A673 (cell line): ENCODE results near the gene PATL1. TPM values are rescaled to one million over a fixed set of nuclear protein-coding genes. Genes with fewer than 3 reads are reported as not detected.
A peak's percentile ranks its signal among the peaks of the same experiment; 100 is the strongest.

Source experiments
- Bru-seq: library from RNA; stranded (reverse); fragments of 400-500 nt; gene quantifications from one replicate; lab custom pipeline; 2021; lab: Mats Ljungman, UMichigan
- BruChase-seq, 2 experiments: library from RNA; stranded (reverse); fragments of 400-500 nt; gene quantifications; one replicate each; lab custom pipeline; 2021; lab: Mats Ljungman, UMichigan
- BruUV-seq: library from RNA; stranded (reverse); fragments of 400-500 nt; replicated peaks from 2 replicates; lab custom pipeline; 2021; lab: Mats Ljungman, UMichigan
- CTCF ChIA-PET: fragments of 300-600 bp; sonication (Branson Sonifier 250); formaldehyde crosslinking; loops from one replicate; lab custom pipeline; 2022; ENCODE audit warnings: antibody characterized with exemption; lab: Charles Lee
- POLR2A ChIA-PET: fragments of 300-600 bp; sonication (Branson Sonifier 250); formaldehyde crosslinking; loops from one replicate; lab custom pipeline; 2022; ENCODE audit warnings: antibody characterized with exemption; ENCODE audit not compliant: low non-redundant PET; lab: Charles Lee
- DNase-seq: peaks from one replicate; pipeline ENCODE4 v3.0.0-alpha.2; 2015; ENCODE audit warnings: low spot score
- H3K27ac ChIP-seq: fragments of 200-600 bp; sonication (generic); 2 replicates; pipeline ENCODE4 v1.5.1; 2016; ENCODE audit warnings: mixed run types, low read depth, mild to moderate bottlenecking, mixed read lengths, antibody characterized with exemption, low read length; ENCODE audit not compliant: poor library complexity, severe bottlenecking
- H3K27me3 ChIP-seq: fragments of 200-600 bp; sonication (generic); replicated peaks from 2 replicates; pipeline ENCODE4 v1.6.1; 2017; ENCODE audit warnings: mixed run types, low read depth, mild to moderate bottlenecking, mixed read lengths, antibody characterized with exemption, low read length; ENCODE audit not compliant: insufficient read depth, poor library complexity
- H3K36me3 ChIP-seq: fragments of 200-600 bp; sonication (generic); 2 replicates; pipeline ENCODE4 v1.6.1; 2016; ENCODE audit warnings: mixed run types, mild to moderate bottlenecking, mixed read lengths, antibody characterized with exemption, low read length; ENCODE audit not compliant: insufficient read depth, poor library complexity, severe bottlenecking
- H3K4me1 ChIP-seq: fragments of 200-600 bp; sonication (generic); 2 replicates; pipeline ENCODE4 v1.6.1; 2017; ENCODE audit warnings: mixed run types, mild to moderate bottlenecking, mixed read lengths, antibody characterized with exemption, low read length; ENCODE audit not compliant: insufficient read depth, poor library complexity, severe bottlenecking
- H3K4me3 ChIP-seq: fragments of 200-600 bp; sonication (generic); 2 replicates; pipeline ENCODE4 v1.5.1; 2016; ENCODE audit warnings: low read depth, mixed run types, mild to moderate bottlenecking, mixed read lengths, low read length; ENCODE audit not compliant: poor library complexity, severe bottlenecking
- H3K9me3 ChIP-seq: fragments of 200-600 bp; sonication (generic); 2 replicates; pipeline ENCODE4 v1.6.1; 2016; ENCODE audit warnings: mixed run types, low read depth, mild to moderate bottlenecking, mixed read lengths, antibody characterized with exemption, low read length; ENCODE audit not compliant: poor library complexity, severe bottlenecking
- EZH2 ChIP-seq: fragments of 200-600 bp; sonication (generic); IDR thresholded peaks from 2 replicates; pipeline ENCODE4 v1.6.1; 2017; ENCODE audit warnings: borderline replicate concordance, low read depth, mild to moderate bottlenecking, mixed read lengths, antibody characterized with exemption, low read length; ENCODE audit not compliant: poor library complexity, severe bottlenecking
- intact Hi-C: fragments of 100-400 bp; cut with micrococcal nuclease; formaldehyde crosslinking; loops from one replicate; pipeline ENCODE4 v1.10.0; 2022; ENCODE audit not compliant: unreplicated experiment
- long read RNA-seq: library from polyadenylated mRNA; stranded (forward); transcript quantifications from one replicate; pipeline ENCODE4 v2.0.0, GENCODE V29; 2022
- total RNA-seq: library from RNA; stranded (reverse); gene quantifications from 2 replicates; pipeline ENCODE4 v1.2.3, GENCODE V29; 2021
- TF ChIP-seq, protein P1 (sequence below): fragments of 300-800, 200-600 bp; sonication (generic); conservative IDR thresholded peaks from 2 replicates; pipeline ENCODE4 v1.5.1; 2017; ENCODE audit warnings: low read depth, mild to moderate bottlenecking, antibody characterized with exemption, low read length, moderate library complexity, mixed read lengths

The PATL1 gene, protein sequence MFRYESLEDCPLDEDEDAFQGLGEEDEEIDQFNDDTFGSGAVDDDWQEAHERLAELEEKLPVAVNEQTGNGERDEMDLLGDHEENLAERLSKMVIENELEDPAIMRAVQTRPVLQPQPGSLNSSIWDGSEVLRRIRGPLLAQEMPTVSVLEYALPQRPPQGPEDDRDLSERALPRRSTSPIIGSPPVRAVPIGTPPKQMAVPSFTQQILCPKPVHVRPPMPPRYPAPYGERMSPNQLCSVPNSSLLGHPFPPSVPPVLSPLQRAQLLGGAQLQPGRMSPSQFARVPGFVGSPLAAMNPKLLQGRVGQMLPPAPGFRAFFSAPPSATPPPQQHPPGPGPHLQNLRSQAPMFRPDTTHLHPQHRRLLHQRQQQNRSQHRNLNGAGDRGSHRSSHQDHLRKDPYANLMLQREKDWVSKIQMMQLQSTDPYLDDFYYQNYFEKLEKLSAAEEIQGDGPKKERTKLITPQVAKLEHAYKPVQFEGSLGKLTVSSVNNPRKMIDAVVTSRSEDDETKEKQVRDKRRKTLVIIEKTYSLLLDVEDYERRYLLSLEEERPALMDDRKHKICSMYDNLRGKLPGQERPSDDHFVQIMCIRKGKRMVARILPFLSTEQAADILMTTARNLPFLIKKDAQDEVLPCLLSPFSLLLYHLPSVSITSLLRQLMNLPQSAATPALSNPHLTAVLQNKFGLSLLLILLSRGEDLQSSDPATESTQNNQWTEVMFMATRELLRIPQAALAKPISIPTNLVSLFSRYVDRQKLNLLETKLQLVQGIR
- total RNA-seq (65.2 and 78.9 TPM in 2 replicates), Bru-seq, nascent RNA (percentile 95 among the genes with signal in this experiment), BruChase-seq, experiment 1, labeled RNA remaining after a 2-hour chase (percentile 92 among the genes with signal in this experiment), BruChase-seq, experiment 2, labeled RNA remaining after a 6-hour chase (percentile 96 among the genes with signal in this experiment)
- long read RNA-seq, full-length matches to known transcripts, result 14 of 26 reads
- long read RNA-seq, partial matches to known transcripts, result 2 of 26 reads
- long read RNA-seq, other reads (novel, unspliced or antisense), result 10 of 26 reads

DNA sequence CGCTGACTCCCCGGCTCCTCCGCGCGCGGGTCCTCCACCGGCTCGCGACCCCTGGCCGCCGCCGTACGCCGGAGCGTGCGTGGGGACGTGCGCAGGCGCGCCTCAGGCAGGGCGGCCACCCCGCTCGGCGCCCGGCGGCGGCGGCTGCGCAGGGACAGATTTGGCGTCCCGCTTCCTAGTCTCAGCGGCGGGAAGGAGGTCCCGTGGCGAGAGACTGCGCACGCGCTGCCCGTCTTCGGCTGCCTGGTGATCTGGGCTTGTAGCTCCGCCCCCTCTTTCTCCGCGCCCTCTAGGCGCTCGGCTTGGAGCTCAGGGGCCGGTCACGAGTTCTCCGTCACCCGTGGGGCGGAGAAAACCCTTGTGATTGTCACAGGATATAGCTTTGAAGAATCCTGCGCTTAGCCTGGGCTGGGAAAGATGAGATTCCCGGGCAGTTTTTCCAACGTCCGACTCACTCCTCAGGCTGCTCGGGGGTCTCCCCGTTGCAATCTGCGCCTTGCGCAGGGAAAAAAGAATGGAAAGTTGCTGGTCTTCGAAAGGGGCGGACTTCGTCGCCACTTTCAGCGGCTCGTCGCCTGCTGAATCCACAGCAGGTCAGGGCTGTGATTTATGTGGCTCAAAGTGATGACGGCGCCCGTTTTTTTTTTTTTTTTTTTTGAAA, at the start of gene PATL1:
TSS of gene PATL1 (minus strand) at position 88 of the 661 bp plus-strand sequence. CDS start 142 bp downstream, outside the sequence.
- Histone ChIP-seq H3K27me3 (no peaks in the 10 kb centered on the region), H3K36me3 (peaks cover 28% of the 10 kb centered on the region), H3K27ac (peak within 1 kb of the TSS; percentile 89), H3K4me1 (peaks cover 22% of the 10 kb centered on the region), H3K9me3 (no peaks in the 10 kb centered on the region), H3K4me3 (peak within 1 kb of the TSS; percentile 93)
- DNase-seq, result peak; percentile 99
- intact Hi-C loops, result loop anchor here (1.0 to 5.0 kb wide), 4 partner anchors 9 to 118 kb away; no protein-coding TSS in a partner anchor
- ChIA-PET CTCF (interaction anchor here (0.7 kb wide), 1 partner anchor 1107 kb away, joined by 4 read pairs; no protein-coding TSS in a partner anchor), POLR2A (interaction anchor here (0.5 to 0.9 kb wide), 5 partner anchors 51 to 243 kb away, joined by 3 to 8 read pairs (median 3); partner anchors contain the start of gene OR5A2)
- TF ChIP-seq, protein P1, sequence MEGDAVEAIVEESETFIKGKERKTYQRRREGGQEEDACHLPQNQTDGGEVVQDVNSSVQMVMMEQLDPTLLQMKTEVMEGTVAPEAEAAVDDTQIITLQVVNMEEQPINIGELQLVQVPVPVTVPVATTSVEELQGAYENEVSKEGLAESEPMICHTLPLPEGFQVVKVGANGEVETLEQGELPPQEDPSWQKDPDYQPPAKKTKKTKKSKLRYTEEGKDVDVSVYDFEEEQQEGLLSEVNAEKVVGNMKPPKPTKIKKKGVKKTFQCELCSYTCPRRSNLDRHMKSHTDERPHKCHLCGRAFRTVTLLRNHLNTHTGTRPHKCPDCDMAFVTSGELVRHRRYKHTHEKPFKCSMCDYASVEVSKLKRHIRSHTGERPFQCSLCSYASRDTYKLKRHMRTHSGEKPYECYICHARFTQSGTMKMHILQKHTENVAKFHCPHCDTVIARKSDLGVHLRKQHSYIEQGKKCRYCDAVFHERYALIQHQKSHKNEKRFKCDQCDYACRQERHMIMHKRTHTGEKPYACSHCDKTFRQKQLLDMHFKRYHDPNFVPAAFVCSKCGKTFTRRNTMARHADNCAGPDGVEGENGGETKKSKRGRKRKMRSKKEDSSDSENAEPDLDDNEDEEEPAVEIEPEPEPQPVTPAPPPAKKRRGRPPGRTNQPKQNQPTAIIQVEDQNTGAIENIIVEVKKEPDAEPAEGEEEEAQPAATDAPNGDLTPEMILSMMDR, result no peak
- TF ChIP-seq EZH2, result no peak
- BruUV-seq, result no TSS peak

DNA sequence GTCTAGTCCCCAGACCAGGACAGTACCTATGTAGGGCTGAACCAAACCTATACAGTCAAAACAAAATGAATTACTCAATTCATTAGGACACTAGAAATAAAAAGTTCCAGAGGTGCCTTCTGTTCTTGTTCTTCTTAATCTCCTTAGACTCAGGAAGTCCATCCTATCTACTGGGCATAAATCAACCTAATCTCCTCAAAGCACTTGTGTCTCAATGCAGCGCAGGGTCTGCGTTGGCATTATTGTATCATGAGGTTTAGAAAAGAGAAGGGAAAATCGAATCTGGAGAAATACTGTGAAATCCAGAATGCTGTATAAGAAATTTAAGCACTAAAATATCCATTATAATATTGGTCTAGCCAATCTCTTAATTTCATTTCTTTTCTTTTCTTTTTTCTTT, 47.2 kb upstream of the PATL1 start:
- peaks cover 29% of the 10 kb centered on the region for H3K27me3 ChIP-seq
- no TSS peak for BruUV-seq
- H3K4me1 ChIP-seq, result no peaks in the 10 kb centered on the region
- H3K36me3 ChIP-seq, result no peaks in the 10 kb centered on the region
- DNase-seq, result peak; percentile 42
- no peak overlapping the region for H3K27ac ChIP-seq
- intact Hi-C loops, result no loop called here
- H3K9me3 ChIP-seq, result no peaks in the 10 kb centered on the region
- H3K4me3 ChIP-seq, result no peak overlapping the region
- TF ChIP-seq, protein P1, result no peak
- TF ChIP-seq EZH2, result no peak
- POLR2A ChIA-PET, result no interaction called here
- CTCF ChIA-PET, result no interaction called here

DNA sequence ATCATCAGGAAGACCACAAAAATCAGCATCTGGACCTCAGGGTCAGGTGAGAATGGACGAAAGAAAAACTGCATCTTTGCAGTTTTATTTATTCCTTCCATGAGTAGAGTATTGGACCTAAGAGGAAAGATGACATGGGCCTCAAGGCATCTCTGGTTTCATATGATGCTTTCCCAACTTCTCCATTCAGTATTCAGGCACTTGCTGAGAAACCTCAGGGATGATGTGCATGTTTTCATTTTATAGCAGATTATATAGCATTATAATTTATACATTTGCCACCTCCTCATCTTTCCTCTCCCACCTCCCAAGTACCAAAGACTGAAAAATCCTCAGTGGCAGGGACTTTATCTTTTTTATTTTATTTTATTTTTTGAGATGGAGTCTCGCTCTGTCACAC, 44.9 kb upstream of the PATL1 start, which contains the start of gene OR10V1:
TSS of gene OR10V1 (minus strand) at position 101 of the 400 bp plus-strand sequence. CDS start at position 101, 0 bp downstream.
- Histone ChIP-seq H3K4me3 (no peak within 1 kb of the TSS), H3K9me3 (no peaks in the 10 kb centered on the region), H3K36me3 (no peaks in the 10 kb centered on the region), H3K27ac (no peak within 1 kb of the TSS), H3K4me1 (no peaks in the 10 kb centered on the region), H3K27me3 (peaks cover 21% of the 10 kb centered on the region)
- DNase-seq, result no peak
- ChIA-PET CTCF (no interaction called here), POLR2A (no interaction called here)
- no TSS peak for BruUV-seq
- intact Hi-C loops, result no loop called here
- TF ChIP-seq EZH2, result no peak
- TF ChIP-seq, protein P1, result no peak
